ENCODE data around the gene IRF2. TPM values are rescaled to one million over a fixed set of nuclear protein-coding genes. Genes with fewer than 3 reads are reported as not detected.

IRF2 gene
- total and polyA plus RNA-seq, 2 donors from 2014 or later, result 16.8 to 42.8 TPM

DNA sequence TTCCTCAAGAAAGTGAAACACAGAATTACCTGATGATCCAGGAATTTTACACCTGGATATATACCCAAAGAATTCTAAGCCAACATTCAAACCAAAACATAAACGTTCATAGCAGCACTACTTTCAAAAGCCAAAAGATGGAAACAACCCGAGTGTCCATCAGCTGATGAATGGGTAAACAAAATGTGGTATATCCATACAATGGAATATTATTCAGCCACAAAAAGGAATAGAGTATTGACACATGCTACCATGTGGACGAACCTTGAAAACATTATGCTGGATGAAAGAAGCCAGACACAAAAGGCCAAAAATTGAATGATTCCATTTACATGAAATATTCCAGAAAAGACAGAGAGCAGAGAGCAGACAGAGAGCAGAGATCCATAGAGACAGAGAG is 52.0 kb downstream of the IRF2 start:
- Histone ChIP-seq H3K4me1 (ENCODE audit: control insufficient read depth in 2 of 3, insufficient read depth in 2 of 3, low read depth in 1 of 3, low read length in 3 of 3) (peaks cover 0 to 6% (median 0%) of the 10 kb centered on the region in 3 donors), H3K9me3 (ENCODE audit: control insufficient read depth in 2 of 3, insufficient read depth in 1 of 3, low read length in 3 of 3) (peaks cover 0 to 3% (median 0%) of the 10 kb centered on the region in 3 donors), H3K4me3 (ENCODE audit: low read length in 3 of 3) (no peak overlapping the region), H3K27me3 (ENCODE audit: control insufficient read depth, insufficient read depth, low read length) (no peaks in the 10 kb centered on the region), H3K36me3 (ENCODE audit: control insufficient read depth in 2 of 3, insufficient read depth in 3 of 3, low read length in 3 of 3) (peaks cover 0 to 29% (median 24%) of the 10 kb centered on the region in 3 donors), H3K9ac (ENCODE audit: low read length in 3 of 3) (no peak overlapping the region), H3K27ac (ENCODE audit: low read depth in 2 of 2, low read length in 2 of 2) (no peak overlapping the region)
- DNase-seq, result no peak
- TF ChIP-seq, protein P1, sequence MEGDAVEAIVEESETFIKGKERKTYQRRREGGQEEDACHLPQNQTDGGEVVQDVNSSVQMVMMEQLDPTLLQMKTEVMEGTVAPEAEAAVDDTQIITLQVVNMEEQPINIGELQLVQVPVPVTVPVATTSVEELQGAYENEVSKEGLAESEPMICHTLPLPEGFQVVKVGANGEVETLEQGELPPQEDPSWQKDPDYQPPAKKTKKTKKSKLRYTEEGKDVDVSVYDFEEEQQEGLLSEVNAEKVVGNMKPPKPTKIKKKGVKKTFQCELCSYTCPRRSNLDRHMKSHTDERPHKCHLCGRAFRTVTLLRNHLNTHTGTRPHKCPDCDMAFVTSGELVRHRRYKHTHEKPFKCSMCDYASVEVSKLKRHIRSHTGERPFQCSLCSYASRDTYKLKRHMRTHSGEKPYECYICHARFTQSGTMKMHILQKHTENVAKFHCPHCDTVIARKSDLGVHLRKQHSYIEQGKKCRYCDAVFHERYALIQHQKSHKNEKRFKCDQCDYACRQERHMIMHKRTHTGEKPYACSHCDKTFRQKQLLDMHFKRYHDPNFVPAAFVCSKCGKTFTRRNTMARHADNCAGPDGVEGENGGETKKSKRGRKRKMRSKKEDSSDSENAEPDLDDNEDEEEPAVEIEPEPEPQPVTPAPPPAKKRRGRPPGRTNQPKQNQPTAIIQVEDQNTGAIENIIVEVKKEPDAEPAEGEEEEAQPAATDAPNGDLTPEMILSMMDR (IDR thresholded peaks at IDR 0.05; ENCODE audit: borderline replicate concordance, extremely low read depth, insufficient read depth), result no peak
- intact Hi-C loops (cut with DNase I), result no loop called here
- FAIRE-seq, result no peak

DNA sequence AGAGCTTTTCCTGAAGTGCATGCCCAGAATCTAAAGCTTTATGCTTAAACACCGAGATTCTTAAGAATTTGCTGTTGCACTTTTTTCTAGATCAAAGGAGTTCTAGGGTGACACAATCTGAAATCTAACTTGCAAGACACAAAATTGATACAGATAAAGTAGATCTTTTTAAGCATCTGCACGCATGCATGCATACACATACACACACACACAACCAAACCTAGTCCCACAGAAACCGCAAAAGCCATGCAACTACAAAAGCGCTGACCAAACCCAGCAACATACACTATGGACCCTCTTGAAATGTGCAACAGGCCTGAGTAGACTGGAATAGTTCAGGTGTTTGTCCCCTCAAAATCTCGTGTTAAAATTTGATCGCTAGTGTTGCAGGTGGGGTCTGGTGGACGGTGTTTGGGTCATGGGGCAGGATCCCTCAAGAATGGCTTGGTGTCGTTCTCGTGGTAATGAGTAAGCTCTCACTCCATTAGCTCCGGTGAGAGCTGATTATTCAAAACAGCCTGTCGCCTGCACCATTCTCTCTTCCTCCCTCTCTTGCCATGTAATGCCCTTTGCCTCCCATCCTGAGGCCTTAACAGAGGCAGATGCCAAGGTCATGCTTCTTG is 52.7 kb downstream of the IRF2 start:
- DNase-seq (no peak), FAIRE-seq (no peak)
- Histone ChIP-seq H3K27ac (ENCODE audit: low read depth in 2 of 2, low read length in 2 of 2) (no peak overlapping the region), H3K27me3 (ENCODE audit: control insufficient read depth, insufficient read depth, low read length) (no peaks in the 10 kb centered on the region), H3K4me1 (ENCODE audit: control insufficient read depth in 2 of 3, insufficient read depth in 2 of 3, low read depth in 1 of 3, low read length in 3 of 3) (peaks cover 0 to 6% (median 0%) of the 10 kb centered on the region in 3 donors), H3K9me3 (ENCODE audit: control insufficient read depth in 2 of 3, insufficient read depth in 1 of 3, low read length in 3 of 3) (peaks cover 0 to 3% (median 0%) of the 10 kb centered on the region in 3 donors), H3K9ac (ENCODE audit: low read length in 3 of 3) (no peak overlapping the region), H3K4me3 (ENCODE audit: low read length in 3 of 3) (no peak overlapping the region), H3K36me3 (ENCODE audit: control insufficient read depth in 2 of 3, insufficient read depth in 3 of 3, low read length in 3 of 3) (peaks cover 0 to 25% (median 19%) of the 10 kb centered on the region in 3 donors)
- TF ChIP-seq, protein P1 (IDR thresholded peaks at IDR 0.05; ENCODE audit: borderline replicate concordance, extremely low read depth, insufficient read depth), result no peak
- intact Hi-C loops (cut with DNase I), result no loop called here

DNA sequence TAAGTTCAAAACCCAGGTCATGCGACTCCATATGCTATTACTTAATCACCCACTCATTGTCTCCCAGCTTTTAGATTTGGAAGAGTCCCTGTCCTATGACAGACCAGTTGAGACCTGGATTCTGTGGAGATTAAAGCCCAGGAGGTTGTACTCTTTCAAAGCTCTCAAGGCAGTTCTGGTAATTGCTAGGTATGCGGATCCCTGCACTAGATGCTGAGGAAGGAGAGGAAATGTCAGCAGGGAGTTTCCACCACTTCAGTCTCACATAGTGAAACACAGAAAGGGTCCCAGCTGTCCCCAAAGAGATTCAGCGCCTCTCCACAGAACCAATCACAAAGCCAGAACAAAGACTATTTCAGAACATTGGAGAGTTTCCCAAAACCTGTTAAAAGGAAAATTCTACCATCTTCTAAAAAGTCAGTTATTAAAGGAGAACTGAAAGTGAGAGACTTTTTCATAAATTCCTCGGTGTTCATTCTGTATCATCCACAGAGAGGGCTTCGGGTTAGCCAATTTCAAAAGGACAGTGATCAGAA is 53.4 kb downstream of the IRF2 start:
- Histone ChIP-seq H3K4me1 (ENCODE audit: control insufficient read depth in 2 of 3, insufficient read depth in 2 of 3, low read depth in 1 of 3, low read length in 3 of 3) (peaks cover 0 to 6% (median 0%) of the 10 kb centered on the region in 3 donors), H3K27me3 (ENCODE audit: control insufficient read depth, insufficient read depth, low read length) (no peaks in the 10 kb centered on the region), H3K36me3 (ENCODE audit: control insufficient read depth in 2 of 3, insufficient read depth in 3 of 3, low read length in 3 of 3) (peaks cover 0 to 20% (median 13%) of the 10 kb centered on the region in 3 donors), H3K27ac (ENCODE audit: low read depth in 2 of 2, low read length in 2 of 2) (no peak overlapping the region), H3K9ac (ENCODE audit: low read length in 3 of 3) (no peak overlapping the region), H3K9me3 (ENCODE audit: control insufficient read depth in 2 of 3, insufficient read depth in 1 of 3, low read length in 3 of 3) (peaks cover 0 to 3% (median 0%) of the 10 kb centered on the region in 3 donors), H3K4me3 (ENCODE audit: low read length in 3 of 3) (no peak overlapping the region)
- TF ChIP-seq, protein P1 (IDR thresholded peaks at IDR 0.05; ENCODE audit: borderline replicate concordance, extremely low read depth, insufficient read depth), result no peak
- FAIRE-seq (no peak), DNase-seq (no peak)
- intact Hi-C loops (cut with DNase I), result no loop called here
